HG03558 (cell line): ENCODE measurements around the gene MCM10.

Experiments
- ATAC-seq: cut with Tn5 transposase; IDR thresholded peaks from one replicate; pipeline ENCODE4 v1.9.1; 2021; ENCODE audit warnings: moderate number of reproducible peaks; ENCODE audit not compliant: unreplicated experiment; ENCODE audit errors: extremely low read depth

MCM10 gene

DNA sequence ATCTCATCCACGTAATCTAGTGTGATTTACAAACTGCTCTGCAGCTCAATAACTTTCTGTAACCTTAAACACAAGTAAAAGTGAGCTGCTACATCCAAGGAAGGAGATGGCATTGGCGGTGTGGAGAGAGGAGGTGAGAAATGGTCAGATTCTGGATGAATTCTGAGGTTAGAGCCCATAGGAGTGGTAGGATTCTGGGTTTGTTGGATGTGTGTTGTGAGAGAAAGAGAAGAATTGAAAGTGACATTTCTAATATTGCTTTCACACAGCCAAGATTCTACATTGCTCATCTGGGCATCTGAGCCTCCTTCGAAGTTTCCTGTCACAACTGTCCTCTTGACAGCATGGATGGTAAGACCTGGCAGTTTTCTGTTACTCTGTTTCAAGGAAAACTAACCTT is 2.5 kb downstream of the MCM10 start:
- ATAC-seq = no peak

DNA sequence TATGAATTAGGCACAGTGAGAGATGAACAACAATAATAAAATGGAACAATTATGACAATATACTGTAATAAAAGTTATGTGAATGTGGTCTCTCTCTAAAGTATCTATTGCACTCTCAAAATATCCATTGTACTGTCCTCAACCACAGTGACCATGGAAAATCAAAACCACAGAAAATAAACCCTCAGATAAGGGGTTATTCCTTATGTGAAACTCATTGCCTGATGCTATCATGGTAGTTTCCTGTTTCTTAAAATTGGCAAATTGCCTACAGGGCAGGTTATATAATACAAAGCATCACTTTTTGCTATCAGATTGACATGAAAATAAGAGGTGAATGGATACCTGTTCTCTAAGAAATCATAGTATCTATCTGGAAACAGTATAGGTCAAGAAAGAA is 3.8 kb downstream of the MCM10 start:
- ATAC-seq = no peak

DNA sequence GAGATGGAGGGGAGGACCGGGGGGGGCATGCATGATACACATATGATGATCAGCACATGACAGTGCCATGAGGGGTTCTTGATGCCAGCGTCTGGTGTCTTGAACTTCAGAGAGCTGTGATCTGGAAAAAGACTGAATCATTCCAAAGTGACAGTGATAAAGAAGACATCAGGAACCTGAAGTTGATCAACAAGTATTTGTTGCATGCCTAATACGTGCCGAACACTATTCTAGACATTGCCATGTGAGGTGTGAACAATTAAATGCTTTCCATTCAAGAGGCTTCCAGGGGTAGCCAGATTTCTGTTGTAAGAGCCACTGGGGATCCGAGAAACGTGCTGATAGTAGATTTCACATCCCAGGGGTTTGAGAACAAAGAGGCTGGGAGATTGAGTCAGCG is 6.2 kb downstream of the MCM10 start:
- no peak for ATAC-seq

DNA sequence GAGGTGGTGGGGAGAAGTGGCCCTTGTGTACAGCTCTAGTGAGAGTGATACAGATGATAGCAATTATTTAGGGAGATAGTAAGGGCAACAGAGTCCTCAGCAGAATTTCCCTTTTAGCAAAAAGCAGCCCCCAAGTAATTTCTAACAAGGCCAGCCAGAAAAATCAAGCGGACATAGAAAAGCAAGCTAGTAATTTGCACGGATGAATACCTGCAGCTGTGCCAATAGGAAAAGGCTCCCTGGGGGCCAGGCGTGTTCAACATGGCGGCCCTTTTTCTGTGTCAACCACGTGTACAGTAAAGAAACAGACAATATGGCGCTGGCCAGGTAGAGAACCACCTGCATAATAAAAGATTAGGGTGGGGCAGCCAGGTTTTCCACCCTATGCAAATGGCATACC is 7.4 kb downstream of the MCM10 start:
- ATAC-seq = no peak

DNA sequence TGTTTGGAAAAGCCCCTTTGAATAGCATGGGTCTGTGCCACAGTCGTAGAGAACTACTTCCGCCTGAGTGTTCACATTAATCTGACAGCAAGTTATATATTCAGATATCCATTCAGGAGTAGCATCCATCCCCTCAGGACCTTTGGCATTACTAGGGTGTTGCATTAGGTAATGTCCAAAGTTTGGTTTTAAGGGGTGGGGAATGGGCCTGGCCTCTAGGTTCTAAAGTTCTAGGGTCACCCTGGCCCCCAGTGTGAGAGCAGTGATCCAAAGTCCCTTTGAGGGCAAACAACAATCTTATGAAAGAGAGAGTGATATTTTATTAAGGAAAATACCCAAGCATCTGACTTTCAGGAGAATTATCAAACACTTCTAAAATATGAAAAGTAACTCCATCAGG is 12.3 kb downstream of the MCM10 start:
- no peak for ATAC-seq

DNA sequence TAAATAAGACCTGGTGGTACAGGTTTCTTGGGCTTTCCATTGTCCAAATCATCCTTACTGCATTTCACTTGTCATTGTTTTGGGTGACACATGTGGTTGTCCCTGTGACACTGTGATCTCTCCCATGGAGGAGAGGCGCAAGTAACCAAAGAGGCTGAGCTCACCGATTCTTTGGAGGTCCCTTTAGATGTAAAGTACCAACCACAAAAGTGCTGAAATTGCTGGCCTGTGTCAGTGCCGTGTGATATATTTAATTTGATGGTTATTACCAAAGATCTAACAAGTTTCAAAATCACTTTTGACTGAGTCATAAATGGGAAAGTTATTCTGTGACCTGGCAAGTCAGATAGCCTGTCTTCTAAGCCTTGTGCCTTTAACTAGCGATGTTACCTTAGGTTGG is 19.4 kb downstream of the MCM10 start:
- ATAC-seq = no peak

DNA sequence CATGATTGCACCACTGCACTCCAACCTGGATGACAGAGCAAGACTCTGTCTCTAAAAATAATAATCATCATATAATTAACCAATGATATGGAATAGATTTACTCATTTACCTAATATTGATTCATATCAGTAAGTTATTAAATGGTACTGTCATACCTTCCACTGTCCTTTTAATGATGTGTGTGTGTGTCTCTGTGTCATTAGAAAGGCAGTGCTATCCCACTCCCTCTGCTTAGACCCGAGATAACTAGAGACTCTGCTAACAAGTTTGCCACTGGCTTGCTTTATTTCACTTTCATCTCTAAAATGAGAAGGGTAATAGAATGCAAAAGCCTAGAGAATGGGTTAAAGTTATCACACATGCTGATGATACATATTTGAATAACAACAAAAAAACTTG is 21.1 kb downstream of the MCM10 start:
- ATAC-seq = no peak

DNA sequence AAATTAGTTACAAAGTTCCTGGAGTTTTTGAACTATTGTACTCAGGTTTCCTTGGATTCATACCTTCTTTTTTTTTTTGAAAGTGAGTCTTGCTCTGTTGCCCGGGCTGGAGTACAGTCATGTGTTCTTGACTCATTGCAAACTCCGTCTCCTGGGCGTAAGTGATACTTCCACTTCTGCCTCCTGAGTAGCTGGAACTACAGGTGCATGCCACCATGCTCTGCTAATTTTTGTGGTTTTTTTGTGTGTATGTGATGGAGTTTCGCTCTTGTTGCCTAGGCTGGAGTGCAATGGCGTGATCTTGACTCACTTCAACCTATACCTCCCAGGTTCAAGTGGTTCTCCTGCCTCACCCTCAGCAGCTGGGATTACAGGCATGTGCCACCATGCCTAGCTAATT is 22.3 kb downstream of the MCM10 start:
- ATAC-seq = no peak

DNA sequence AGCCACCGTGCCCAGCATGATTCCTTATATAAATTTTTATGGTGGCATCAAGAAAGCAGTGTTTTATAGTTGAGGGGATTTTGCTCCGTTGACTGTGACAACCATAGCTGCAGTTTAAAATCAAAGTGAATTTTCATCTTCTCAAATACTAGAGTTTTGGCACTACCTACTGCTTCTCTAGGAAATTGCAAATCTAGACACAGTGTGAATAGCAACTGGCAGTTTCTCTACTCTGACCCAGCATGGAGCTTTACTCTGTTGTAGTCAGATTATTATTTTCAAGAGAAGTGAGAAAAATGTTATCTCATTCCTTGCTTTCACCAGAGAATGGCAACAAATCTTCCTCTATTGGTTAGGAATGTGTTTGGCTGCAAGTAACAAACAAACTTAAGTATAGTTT is 22.9 kb downstream of the MCM10 start:
- no peak for ATAC-seq

DNA sequence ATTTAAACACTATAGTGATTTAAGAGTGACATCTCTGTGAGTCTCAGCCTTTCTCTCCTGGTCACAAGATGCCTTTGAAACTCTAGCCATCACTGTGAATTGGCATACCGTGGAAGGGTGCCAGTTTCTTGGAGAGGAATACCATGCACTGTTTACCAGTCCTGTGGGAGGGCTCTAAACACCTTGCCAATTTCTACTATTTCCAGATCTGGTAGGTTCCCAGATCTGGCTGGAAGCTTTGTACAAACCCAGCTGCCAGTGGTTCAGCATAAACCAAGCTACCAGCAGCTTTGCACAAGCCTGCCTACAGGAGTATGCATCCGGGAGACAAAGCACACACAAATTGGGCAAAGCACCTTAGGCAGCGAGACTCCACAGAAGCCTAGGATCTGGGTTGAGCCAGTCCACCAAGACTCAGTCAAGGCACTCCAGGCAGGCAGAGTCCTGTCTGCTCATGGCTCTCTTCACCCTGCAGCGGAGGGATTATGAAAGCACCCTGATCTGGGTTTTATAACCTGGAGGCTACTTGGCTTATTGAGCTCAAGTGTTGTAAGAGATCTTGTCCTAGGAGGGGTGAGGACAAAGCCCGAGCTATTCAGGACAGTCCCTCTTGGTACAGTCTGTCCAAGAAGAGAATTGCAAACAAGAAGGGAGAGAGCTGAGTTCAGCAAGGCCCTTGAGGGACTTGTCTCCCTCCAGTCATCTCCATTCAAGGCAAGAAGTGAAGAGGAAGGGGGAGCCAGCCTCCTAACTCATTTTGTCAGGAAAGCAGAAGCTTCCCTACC is 23.6 kb downstream of the MCM10 start:
- ATAC-seq = no peak

DNA sequence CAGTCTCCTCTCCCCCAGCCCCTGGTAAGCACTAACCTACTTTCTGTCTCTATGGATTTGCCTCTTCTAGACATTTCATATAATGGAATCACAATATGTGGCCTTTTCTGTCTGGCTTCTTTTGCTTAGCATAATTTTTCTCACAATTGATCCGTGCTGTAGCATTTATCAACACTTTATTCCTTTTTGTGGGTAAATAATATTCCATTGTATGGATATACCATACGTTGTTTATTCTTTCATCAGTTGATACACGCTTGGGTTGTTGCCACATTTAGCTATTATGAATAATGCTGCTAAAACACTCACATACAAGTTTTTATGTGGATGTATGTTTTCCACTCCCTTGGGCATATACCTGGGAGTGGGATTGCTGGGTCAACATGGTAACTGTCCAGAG is 25.8 kb downstream of the MCM10 start:
- ATAC-seq = no peak

DNA sequence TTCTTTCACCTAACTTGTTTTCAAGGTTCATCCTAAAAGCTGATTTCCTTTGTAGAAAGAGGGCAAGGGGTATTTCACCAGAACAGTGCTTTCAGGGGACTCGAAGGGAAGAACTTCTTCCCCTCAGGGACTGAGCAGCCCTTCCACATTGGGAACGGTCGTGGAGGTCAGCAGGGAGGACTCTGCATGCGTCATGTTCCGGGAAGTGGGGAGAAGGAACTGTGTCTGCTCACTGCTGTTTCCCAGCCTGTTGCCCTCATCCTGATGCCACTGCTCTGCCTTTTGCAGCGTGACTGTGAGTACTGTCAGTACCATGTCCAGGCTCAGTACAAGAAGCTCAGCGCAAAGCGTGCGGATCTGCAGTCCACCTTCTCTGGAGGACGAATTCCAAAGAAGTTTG is 27.2 kb downstream of the MCM10 start:
- ATAC-seq = no peak

DNA sequence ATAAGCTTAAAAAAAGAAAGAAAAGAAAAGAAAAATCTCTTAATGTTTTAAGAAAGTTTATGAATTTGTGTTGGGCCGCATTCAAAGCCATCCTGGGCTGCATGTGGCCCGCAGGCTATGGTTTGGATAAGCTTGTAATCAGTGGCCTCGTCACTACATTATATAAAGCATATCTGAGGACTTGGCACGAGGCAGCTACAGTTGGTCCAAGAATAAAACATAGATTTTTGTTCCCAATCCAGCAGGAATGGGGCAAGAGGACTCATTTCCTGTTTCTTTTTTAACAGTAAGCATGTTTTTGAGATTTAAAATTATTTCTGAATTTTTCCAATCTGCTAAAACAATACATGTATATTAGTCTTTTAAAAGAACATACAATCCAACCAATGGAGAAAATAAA is 28.6 kb downstream of the MCM10 start:
- ATAC-seq = no peak

DNA sequence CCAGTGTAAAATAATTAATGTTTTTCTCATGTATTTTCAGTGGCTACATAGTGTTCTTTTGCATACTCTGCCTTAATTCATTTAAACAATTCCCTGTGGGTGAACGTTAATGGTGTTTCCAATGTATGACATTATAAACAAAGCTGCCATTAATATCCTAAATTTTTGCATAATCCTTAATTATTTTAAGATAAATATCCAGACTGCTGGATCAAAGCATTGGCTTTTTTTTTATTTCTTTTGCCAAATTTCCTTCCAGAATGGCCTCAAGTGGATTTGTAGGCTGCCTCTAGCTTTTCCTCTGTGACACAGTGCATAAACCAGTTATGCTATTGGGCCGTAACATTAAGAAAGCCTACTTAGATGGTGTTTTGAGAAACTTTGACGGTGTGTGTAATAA is 29.5 kb downstream of the MCM10 start:
- no peak for ATAC-seq

DNA sequence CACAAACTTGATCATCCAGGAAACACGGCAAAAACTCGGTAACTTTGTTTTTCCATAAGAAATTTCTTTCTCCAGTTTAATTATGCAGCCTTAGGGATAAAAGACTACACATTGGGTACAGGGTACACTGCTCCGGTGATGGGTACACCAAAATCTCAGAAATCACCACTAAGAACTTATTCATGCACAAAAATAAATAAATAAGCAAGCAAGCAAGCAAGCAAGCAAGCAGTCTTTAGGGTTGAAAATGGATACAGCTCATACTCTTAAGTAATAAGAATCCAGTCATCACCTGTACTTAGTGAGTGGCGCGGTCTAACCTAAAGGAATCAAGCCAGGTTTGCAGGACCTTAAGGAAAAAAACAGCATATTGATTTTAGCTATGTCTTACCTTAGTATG is 30.0 kb downstream of the MCM10 start:
- no peak for ATAC-seq

DNA sequence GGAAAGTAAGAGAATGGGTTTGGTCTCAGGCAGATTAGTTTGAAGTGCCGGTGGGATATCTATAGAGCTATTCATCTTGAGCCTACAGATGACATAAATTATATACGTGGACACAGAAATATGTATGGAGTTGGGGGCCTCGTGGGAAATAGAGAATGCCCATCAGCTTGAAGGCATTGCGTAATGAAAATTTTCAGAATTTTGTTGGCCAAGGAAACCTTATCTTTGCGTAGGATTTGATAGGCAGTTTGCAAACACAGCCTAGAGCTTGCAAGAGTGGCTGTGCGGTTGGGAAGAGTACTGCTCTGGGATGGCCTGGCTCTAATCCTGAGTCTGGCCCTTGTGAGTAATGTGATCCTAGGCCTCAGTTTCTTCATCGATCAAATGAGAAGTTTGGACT is 32.3 kb downstream of the MCM10 start:
- ATAC-seq = no peak

DNA sequence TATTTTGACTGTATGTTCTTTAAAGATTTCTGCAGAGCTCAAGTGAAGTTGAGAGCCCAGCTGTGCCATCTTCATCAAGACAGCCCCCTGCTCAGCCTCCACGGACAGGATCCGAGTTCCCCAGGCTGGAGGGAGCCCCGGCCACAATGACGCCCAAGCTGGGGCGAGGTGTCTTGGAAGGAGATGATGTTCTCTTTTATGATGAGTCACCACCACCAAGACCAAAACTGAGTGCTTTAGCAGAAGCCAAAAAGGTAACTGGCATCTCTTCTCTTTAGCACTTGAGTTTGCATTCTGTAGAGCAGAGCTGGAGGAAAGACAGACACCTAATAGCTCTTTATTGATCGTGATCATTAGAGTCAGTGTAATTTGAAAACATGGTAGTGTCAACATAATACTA is 33.7 kb downstream of the MCM10 start:
- ATAC-seq = no peak

DNA sequence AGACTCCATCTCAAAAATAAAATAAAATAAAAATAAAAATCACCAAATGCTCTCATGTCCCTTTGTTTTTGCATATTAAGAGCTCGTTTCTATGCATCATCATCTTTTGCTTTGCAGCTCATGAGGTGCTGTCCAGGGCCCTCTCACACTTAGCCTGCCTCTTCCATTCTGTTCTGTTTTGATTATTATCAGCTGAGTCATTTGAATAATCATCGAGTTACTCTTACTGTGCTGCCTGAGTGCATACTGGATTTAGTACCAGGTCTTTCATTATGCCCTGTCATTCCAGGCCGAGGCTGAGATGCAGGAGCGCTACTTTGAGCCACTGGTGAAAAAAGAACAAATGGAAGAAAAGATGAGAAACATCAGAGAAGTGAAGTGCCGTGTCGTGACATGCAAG is 39.8 kb downstream of the MCM10 start:
- ATAC-seq = no peak

DNA sequence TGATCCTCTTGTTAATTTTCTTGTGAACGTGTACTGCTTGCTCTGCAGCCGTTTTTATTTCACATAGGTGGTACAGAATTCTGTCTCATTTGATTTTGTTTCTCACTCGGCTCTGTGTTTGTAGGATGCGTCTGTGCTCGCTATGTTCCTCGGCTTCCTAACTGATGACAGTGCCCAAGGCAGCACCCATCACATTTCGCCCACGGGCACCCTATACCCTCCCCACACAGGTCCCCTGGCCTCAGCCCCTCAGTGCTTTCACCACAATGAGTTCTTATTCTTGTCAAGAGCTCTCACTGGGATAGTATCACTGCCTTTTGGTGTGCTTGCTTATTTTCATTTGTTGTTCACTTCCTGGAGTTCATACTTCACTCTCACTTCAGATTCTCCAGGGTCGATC is 44.7 kb downstream of the MCM10 start:
- ATAC-seq = no peak

DNA sequence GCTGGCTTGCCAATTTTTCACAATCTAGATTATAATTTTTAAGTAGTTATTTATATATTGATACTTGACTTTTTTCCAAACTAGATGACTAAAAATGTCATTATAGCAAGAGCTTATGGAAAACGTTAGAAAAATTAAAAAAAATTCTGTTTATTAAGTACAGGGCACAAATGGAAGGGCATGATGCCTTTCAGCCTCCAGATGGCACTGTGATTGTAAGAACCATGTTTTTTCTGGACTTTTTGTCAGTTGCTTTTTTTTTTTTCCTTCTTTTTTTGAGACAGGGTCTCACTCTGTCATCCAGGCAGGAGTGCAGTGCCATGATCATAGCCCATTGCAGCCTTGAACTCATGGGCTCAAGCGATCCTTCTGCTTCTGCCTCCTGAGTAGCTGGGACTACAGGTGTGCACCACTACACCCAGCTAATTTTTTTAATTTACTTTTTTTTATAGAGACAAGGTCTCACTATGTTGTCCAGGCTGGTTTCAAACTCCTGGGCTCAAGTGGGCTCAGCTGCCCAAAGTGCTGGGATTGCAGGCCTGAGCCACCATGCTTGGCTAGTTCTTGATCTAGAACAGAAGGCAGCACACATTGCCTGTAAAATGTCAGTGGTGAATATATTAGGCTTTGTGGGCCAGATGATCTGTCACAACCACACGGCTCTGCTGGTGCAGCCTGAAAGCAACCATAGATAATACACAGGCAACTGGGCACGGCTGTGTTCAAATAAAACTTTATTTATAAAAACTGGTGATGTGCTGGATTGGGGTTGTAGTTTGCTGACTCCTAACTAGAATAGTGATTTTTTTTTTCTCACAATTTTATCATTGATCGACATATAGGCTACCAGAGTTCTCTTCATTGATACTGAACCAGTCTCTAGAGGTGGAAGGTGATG is 45.4 kb downstream of the MCM10 start:
- no peak for ATAC-seq

DNA sequence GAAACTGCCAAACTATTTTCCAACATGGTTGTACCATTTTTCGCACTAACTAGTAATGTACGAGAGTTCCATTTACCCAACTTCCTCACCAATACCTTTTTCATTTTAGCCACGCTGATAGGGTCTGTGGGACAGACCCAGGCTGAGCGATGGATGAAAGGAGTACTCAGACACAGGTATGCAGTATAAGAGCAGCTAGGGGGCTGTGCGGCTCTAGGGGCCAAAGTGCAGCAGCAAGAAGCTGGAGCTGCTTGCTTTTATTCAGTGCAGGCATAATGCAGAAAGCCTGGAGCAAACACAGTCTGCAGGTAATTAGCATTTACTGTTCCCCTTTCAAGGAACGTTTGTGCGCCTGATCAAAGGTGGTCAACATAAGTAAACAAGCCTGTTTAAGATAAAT is 51.8 kb downstream of the MCM10 start:
- ATAC-seq = no peak

DNA sequence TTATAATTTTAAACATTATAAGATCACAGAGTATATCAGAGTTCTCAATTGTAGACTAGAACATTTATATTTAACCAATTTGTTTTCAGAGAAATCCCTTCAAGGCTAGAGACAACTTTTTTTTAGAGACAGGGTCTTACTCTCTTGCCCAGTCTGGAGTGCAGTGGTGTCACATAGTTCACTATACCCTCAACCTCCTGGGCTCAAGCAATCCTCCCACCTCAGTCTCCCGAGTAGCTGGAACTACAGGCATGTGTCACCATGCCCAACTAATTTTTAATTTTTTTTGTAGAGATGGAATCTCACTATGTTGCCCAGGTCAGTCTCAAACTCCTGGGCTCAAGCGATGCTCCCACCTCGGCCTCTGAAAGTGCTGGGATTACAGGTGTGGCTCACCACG is 57.5 kb downstream of the MCM10 start:
- ATAC-seq = no peak
